GM12874 (cell line): Measurements from ENCODE around the gene PPT1.

Source experiments
- TF ChIP-seq, protein P1 (sequence below): IDR thresholded peaks from 2 replicates; pipeline ENCODE4 v1.5.1; 2011; ENCODE audit warnings: low read depth, mild to moderate bottlenecking, control low read depth, low read length, moderate library complexity; ENCODE audit not compliant: insufficient read depth

Gene PPT1

DNA sequence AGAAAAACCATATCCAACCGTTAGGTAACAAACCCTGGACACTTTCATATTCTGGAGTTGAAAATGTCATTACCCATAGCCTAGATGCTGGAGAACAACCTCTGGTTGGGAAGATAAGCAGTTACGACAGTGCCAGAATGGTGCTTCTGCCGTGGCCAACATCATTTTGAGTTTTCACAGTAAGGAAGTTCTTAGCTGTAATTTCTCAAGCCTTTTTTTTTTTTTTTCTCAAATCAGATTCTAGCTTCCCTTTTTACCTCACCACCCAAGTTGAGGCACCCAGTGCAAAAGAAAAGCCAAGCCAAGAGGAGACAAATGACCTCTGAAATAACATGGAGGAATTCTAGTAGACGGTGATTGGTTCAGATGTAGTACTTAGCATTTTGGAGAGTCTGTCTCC, 21.8 kb downstream of the PPT1 start:
- TF ChIP-seq, protein P1, sequence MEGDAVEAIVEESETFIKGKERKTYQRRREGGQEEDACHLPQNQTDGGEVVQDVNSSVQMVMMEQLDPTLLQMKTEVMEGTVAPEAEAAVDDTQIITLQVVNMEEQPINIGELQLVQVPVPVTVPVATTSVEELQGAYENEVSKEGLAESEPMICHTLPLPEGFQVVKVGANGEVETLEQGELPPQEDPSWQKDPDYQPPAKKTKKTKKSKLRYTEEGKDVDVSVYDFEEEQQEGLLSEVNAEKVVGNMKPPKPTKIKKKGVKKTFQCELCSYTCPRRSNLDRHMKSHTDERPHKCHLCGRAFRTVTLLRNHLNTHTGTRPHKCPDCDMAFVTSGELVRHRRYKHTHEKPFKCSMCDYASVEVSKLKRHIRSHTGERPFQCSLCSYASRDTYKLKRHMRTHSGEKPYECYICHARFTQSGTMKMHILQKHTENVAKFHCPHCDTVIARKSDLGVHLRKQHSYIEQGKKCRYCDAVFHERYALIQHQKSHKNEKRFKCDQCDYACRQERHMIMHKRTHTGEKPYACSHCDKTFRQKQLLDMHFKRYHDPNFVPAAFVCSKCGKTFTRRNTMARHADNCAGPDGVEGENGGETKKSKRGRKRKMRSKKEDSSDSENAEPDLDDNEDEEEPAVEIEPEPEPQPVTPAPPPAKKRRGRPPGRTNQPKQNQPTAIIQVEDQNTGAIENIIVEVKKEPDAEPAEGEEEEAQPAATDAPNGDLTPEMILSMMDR, result no peak

DNA sequence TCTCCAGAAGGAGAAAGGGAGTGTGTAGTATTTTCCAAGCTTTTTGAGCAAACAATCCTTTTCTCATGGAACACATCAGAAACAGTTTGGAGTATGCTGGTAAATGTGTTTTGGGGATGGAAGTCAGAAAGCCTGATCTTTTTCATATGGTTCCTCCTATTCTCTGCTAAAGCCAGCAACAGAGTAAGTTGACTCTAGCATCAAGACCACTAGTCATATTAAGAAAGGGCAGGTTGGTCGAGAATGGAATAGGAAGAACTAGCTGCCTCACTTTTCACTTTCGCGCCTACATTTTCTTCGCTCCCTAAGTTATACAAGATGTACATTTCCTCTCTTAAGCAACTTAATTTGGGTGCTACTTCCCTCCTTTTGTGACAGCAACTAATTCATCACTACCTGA, 24.0 kb downstream of the PPT1 start:
- TF ChIP-seq, protein P1, result no peak

DNA sequence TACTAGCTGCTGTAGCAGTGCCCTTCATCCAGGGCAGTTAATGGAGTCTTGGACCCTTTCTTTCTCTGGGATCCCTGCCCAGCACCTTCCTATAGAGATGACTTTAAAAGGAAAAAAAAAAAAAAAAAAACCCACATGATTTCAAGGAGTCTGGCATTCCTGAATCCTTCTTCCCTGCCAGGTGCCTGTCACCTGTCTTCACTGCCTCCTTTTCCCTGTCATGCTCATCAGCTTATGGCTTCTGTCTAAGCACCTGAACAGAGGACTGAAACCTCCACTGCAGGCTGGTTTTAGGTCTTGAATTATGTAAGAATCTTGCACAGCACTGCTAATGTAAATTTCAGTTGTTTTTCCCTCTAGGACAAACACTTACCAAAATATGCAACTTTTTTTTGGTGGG, 24.9 kb downstream of the PPT1 start:
- TF ChIP-seq, protein P1, result no peak

DNA sequence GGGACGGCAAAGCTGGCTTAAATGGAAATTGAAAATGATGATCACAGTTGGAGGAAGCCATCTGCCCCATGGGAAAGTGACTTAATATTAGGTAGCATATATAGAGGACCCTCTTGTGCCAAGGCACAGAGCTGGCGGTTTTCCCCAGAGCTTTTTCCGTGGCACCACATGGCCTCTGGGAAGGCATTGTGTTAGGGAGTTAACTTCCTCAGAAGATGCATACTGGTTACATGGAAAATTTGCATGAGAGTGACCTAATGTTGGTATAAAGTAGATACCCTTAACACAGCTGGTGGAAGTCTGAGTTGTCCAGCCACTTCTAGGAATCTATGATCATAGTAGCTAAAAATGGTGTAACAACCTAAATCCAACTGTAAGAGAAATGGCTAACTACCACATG, 29.2 kb downstream of the PPT1 start:
- TF ChIP-seq, protein P1, result no peak

DNA sequence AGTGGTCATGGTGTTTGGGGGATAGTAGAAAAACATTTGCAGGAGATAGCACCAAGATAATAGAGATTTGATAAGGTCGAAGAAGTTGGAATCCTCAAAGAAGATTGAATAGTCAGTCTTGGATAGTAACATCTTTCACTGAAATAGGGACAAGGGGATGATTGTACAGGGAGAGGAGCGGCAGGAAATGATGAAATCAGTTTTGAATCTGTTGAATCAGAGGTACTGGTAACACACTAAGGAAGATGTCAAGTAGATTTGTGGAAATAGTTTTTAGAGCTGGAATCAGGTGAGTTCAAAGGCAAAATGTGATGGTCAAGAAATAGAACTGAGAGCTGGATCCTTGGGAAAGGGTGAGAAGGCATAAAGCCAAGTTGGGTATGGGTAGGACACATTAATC, 30.0 kb downstream of the PPT1 start:
- TF ChIP-seq, protein P1, result no peak

DNA sequence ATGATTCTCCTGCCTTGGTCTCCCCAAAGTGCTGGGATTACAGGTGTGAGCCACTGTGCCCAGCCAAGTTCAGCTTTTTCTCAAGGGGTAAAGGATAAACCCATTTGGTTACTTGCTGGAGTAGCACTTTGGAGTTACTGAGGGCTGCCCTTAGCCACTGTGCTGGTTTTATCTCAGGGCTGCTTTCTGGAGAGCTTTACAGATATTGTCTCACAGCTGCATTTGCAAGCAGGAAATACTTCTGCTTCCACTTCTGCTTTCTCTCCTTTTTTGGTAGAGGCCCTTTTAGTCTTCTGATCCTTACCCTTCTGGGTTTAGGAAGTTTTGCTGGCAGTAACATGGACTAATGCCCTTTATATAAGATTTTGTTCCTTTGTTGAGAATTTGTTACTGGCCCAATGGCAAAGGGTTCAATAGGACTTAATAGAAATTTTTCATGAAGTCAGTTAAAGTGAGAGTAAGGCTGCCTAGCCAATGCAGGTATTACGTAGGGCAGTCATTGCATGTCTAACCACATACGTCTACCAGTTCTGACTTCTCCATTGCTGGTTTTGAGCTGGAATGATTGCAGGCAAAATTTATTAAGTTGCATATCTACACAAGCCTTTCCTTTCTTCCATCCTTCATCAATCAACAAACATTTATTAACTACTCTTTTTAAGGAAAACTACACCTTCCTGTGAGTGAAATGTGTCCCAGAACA, 32.1 kb downstream of the PPT1 start:
- TF ChIP-seq, protein P1, result no peak

DNA sequence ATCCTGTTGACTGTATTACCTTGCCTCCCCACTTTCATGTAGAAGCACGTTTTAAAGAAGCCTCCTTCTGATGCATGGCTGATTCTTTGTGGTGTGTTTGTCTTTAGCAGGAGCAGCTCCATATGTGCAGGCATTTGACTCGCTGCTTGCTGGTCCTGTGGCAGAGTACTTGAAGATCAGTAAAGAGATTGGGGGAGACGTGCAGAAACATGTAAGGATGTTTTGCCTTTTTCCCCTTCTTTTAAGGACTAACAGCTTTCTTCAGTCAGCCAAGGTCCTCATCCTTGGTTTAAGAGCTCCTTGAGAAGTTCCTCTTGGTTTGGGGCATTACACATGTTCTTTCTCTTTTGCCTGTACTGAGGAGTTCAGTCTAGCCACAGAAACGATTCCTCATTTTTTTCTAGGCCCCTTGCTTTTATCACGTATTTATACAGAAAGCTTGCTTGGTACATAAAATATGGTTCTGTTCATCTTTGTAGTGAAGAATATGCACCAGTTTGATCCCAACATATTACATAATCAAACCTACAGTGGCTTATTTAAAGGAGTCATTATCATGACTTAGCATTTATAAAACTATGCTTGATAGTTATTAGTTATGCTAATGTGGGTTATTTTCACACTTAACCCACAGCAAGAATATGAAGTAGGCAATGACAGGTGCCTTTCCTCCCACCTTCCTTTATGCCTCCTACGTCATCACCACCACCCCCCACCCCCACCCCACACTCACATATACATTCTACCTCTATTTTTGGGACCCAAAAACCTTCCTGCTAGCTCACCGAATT, 36.9 kb downstream of the PPT1 start:
- TF ChIP-seq, protein P1, result no peak
